A549 (cell line): ENCODE data around the gene GRIP2. TPM values are rescaled to one million over a fixed set of nuclear protein-coding genes. Genes with fewer than 3 reads are reported as not detected.
A peak's percentile ranks its signal among the peaks of the same experiment; 100 is the strongest.

Source experiments
- ATAC-seq, 2 experiments: fragments of 200-7000 bp in 1 of 2; fragments of >200 bp in 1 of 2; cut with Nextera tagmentation in 1 of 2; cut with Tn5 transposase in 1 of 2; 3 replicates each; pipeline versions ENCODE4 v1.8.0 to v1.9.1; 2018 to 2020; ENCODE audit warnings: mild to moderate bottlenecking in 1 of 2, moderate library complexity in 1 of 2
- CTCF ChIA-PET: fragments of 300-600 bp; sonication (Branson Sonifier 250); formaldehyde crosslinking; extraction: SDS; loops from one replicate; lab custom pipeline; 2021; ENCODE audit warnings: antibody characterized with exemption, inconsistent platforms; lab: Yijun Ruan, JAX
- POLR2A ChIA-PET: fragments of 350-600 bp; formaldehyde crosslinking; extraction: SDS; loops from one replicate; lab custom pipeline; 2021; ENCODE audit warnings: antibody characterized with exemption, inconsistent platforms; lab: Yijun Ruan, JAX
- DNase-seq, 2 experiments: peaks; one replicate each; pipeline versions ENCODE4 v3.0.0 to v3.0.0-alpha.2; 2011 to 2016; ENCODE audit warnings: low read depth in 1 of 2, low spot score in 1 of 2
- FAIRE-seq: peaks from 2 replicates; lab custom pipeline; 2011; peaks lifted over from hg19 to GRCh38; lab: Jason Lieb, UNC
- H3K27ac ChIP-seq, 2 experiments: fragments of >200 bp; sonication (Bioruptor Twin); formaldehyde crosslinking; 3 replicates each; pipeline ENCODE4 v1.5.1; 2016 to 2017
- H3K4me1 ChIP-seq: fragments of >200 bp; sonication (Bioruptor Twin); formaldehyde crosslinking; 3 replicates; pipeline ENCODE4 v1.6.1; 2016
- H3K4me2 ChIP-seq: fragments of >200 bp; sonication (Bioruptor Twin); formaldehyde crosslinking; 3 replicates; pipeline ENCODE4 v1.6.1; 2016
- H3K4me3 ChIP-seq: fragments of >200 bp; sonication (Bioruptor Twin); formaldehyde crosslinking; 3 replicates; pipeline ENCODE4 v1.5.1; 2016
- H3K9me3 ChIP-seq: fragments of >200 bp; sonication (Bioruptor Twin); formaldehyde crosslinking; 3 replicates; pipeline ENCODE4 v1.6.1; 2016
- BHLHE40 ChIP-seq: IDR thresholded peaks from 2 replicates; pipeline ENCODE4 v1.6.1; 2012; ENCODE audit warnings: low read depth, low read length, inconsistent platforms
- CEBPB ChIP-seq, 2 experiments: fragments of >200 bp in 1 of 2; sonication (Bioruptor Twin) in 1 of 2; formaldehyde crosslinking in 1 of 2; IDR thresholded peaks; 2 replicates each; pipeline ENCODE4 v1.6.1; 2012 to 2016
- CHD2 ChIP-seq: fragments of 150-350 bp; IDR thresholded peaks from 2 replicates; pipeline ENCODE4 v1.6.1; 2014; ENCODE audit warnings: low read length; ENCODE audit not compliant: partially characterized antibody
- CHD4 ChIP-seq: fragments of 200-600 bp; sonication (generic); IDR thresholded peaks from 2 replicates; pipeline ENCODE4 v1.6.1; 2016; ENCODE audit warnings: antibody characterized with exemption, mild to moderate bottlenecking, borderline replicate concordance
- ESRRA ChIP-seq: fragments of 150-350 bp; IDR thresholded peaks from 2 replicates; pipeline ENCODE4 v1.6.1; 2014; ENCODE audit warnings: mild to moderate bottlenecking, low read length, borderline replicate concordance
- FOSB ChIP-seq: fragments of 250-450 bp; sonication (Bioruptor Pico); IDR thresholded peaks from 2 replicates; pipeline ENCODE4 v1.5.0; 2020; ENCODE audit warnings: mild to moderate bottlenecking, moderate library complexity
- GATA3 ChIP-seq: IDR thresholded peaks from 2 replicates; pipeline ENCODE4 v1.6.1; 2012; ENCODE audit warnings: borderline replicate concordance
- HEYL ChIP-seq: fragments of 250-450 bp; sonication (Bioruptor Pico); IDR thresholded peaks from 2 replicates; pipeline ENCODE4 v1.8.0; 2021; ENCODE audit warnings: mild to moderate bottlenecking, moderate library complexity
- HOXB13 ChIP-seq: fragments of 250-450 bp; sonication (Bioruptor Pico); IDR thresholded peaks from 2 replicates; pipeline ENCODE4 v1.5.0; 2020; ENCODE audit warnings: low read depth, mild to moderate bottlenecking, moderate library complexity
- HOXB5 ChIP-seq: fragments of 250-450 bp; sonication (Bioruptor Pico); IDR thresholded peaks from 2 replicates; pipeline ENCODE4 v1.5.0; 2020; ENCODE audit warnings: mild to moderate bottlenecking, moderate library complexity
- JUNB ChIP-seq: fragments of >200 bp; sonication (Bioruptor Twin); formaldehyde crosslinking; IDR thresholded peaks from 2 replicates; pipeline ENCODE4 v1.6.1; 2016
- KDM5A ChIP-seq: fragments of 200-600 bp; sonication (generic); IDR thresholded peaks from 2 replicates; pipeline ENCODE4 v1.6.1; 2016; ENCODE audit warnings: antibody characterized with exemption, mild to moderate bottlenecking
- MAFK ChIP-seq: fragments of 450-650 bp; IDR thresholded peaks from 2 replicates; pipeline ENCODE4 v1.6.1; 2014; ENCODE audit not compliant: partially characterized antibody
- MAZ ChIP-seq: fragments of 150-350 bp; IDR thresholded peaks from 2 replicates; pipeline ENCODE4 v1.6.1; 2014; ENCODE audit warnings: antibody characterized with exemption, low read depth, low read length, borderline replicate concordance
- NFE2L2 ChIP-seq: fragments of 150-350 bp; conservative IDR thresholded peaks from 2 replicates; pipeline ENCODE4 v1.6.1; 2014; ENCODE audit warnings: low read length
- POLR2A ChIP-seq: IDR thresholded peaks from 2 replicates; pipeline ENCODE4 v1.6.1; 2012; ENCODE audit warnings: mild to moderate bottlenecking, low read length
- RAD21 ChIP-seq, 2 experiments: fragments of >200 bp in 1 of 2; sonication (Bioruptor Twin) in 1 of 2; formaldehyde crosslinking in 1 of 2; IDR thresholded peaks in 1 of 2; conservative IDR thresholded peaks in 1 of 2; 2 replicates in 1 of 2; 3 replicates in 1 of 2; pipeline ENCODE4 v1.6.1; 2012 to 2018; ENCODE audit warnings: inconsistent platforms in 1 of 2
- RFX5 ChIP-seq: fragments of 450-650 bp; IDR thresholded peaks from 2 replicates; pipeline ENCODE4 v1.7.1; 2014; ENCODE audit warnings: antibody characterized with exemption, mild to moderate bottlenecking, moderate library complexity
- TFCP2L1 ChIP-seq: fragments of 250-450 bp; sonication (Bioruptor Pico); IDR thresholded peaks from 2 replicates; pipeline ENCODE4 v1.5.0; 2021; ENCODE audit warnings: mild to moderate bottlenecking
- ZC3H11A ChIP-seq: fragments of 450-650 bp; IDR thresholded peaks from 2 replicates; pipeline ENCODE4 v1.6.1; 2014; ENCODE audit warnings: antibody characterized with exemption, mild to moderate bottlenecking
- ZNF302 ChIP-seq: fragments of 250-450 bp; sonication (Bioruptor Pico); IDR thresholded peaks from 2 replicates; pipeline ENCODE4 v1.9.0; 2021; ENCODE audit warnings: inconsistent platforms, mild to moderate bottlenecking, moderate library complexity
- WGBS: methylation state at CpG from one replicate; pipeline ENCODE4 v1.1.6; 2017; ENCODE audit errors: missing lambda C conversion rate; 5-methylcytosine and 5-hydroxymethylcytosine counted together
- polyA plus RNA-seq, 4 experiments: library from polyadenylated mRNA; depleted of rRNA in 3 of 4; stranded (reverse); fragments of >200 nt; fragmentation: RNase III in 1 of 4; extraction: RNeasy Plus Mini Kit Qiagen cat#74134 plus additional on column Dnase treatment in 1 of 4; gene quantifications; 2 replicates in 3 of 4; 3 replicates in 1 of 4; pipeline ENCODE4 v1.2.3, GENCODE V29; 2011 to 2017
- TF ChIP-seq, protein P1 (sequence below): IDR thresholded peaks from 2 replicates; pipeline ENCODE4 v1.6.1; 2012; ENCODE audit warnings: low read depth, borderline replicate concordance
- TF ChIP-seq, protein P2 (sequence below): IDR thresholded peaks from 2 replicates; pipeline ENCODE4 v1.6.1; 2012
- TF ChIP-seq, protein P3 (sequence below): fragments of 450-650 bp; IDR thresholded peaks from 2 replicates; pipeline ENCODE4 v1.6.1; 2014; ENCODE audit warnings: antibody characterized with exemption
- TF ChIP-seq, protein P4 (sequence below): IDR thresholded peaks from 2 replicates; pipeline ENCODE4 v1.6.1; 2012
- TF ChIP-seq, protein P5 (sequence below): fragments of >200 bp; sonication (Bioruptor Twin); formaldehyde crosslinking; IDR thresholded peaks from 2 replicates; pipeline ENCODE4 v1.6.1; 2016
- TF ChIP-seq, protein P6 (sequence below): fragments of 200-600 bp; sonication (generic); IDR thresholded peaks from 2 replicates; pipeline ENCODE4 v1.6.1; 2016; ENCODE audit warnings: antibody characterized with exemption, mild to moderate bottlenecking, moderate library complexity

Gene GRIP2
- polyA plus RNA-seq, 2 of the 4 experiments (the other 2 are of a cell fraction), result 0.56 to 1.6 TPM

GRCh38 chr3:14586611-14587010 is 46.5 kb upstream of the GRIP2 start:
- peak overlapping the region in 1 of 2 experiments; percentile 40; a peak in 2 of 6 replicates for H3K27ac ChIP-seq
- H3K4me2 ChIP-seq, result no peak overlapping the region
- TF ChIP-seq, protein P1, sequence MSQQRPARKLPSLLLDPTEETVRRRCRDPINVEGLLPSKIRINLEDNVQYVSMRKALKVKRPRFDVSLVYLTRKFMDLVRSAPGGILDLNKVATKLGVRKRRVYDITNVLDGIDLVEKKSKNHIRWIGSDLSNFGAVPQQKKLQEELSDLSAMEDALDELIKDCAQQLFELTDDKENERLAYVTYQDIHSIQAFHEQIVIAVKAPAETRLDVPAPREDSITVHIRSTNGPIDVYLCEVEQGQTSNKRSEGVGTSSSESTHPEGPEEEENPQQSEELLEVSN, result no peak
- TF ChIP-seq RFX5 (no peak), HOXB5 (no peak), BHLHE40 (no peak), KDM5A (no peak)
- TF ChIP-seq, protein P2, sequence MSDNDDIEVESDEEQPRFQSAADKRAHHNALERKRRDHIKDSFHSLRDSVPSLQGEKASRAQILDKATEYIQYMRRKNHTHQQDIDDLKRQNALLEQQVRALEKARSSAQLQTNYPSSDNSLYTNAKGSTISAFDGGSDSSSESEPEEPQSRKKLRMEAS, result no peak
- POLR2A ChIA-PET, result no interaction called here
- no peak for ATAC-seq
- no peaks in the 10 kb centered on the region for H3K9me3 ChIP-seq
- no peak for FAIRE-seq
- no peak for DNase-seq
- 80% methylated on average over 2 of the region's 2 CpGs for WGBS
- CTCF ChIA-PET, result no interaction called here
- H3K4me1 ChIP-seq, result peaks cover 25% of the 10 kb centered on the region
- no peak overlapping the region for H3K4me3 ChIP-seq

DNA sequence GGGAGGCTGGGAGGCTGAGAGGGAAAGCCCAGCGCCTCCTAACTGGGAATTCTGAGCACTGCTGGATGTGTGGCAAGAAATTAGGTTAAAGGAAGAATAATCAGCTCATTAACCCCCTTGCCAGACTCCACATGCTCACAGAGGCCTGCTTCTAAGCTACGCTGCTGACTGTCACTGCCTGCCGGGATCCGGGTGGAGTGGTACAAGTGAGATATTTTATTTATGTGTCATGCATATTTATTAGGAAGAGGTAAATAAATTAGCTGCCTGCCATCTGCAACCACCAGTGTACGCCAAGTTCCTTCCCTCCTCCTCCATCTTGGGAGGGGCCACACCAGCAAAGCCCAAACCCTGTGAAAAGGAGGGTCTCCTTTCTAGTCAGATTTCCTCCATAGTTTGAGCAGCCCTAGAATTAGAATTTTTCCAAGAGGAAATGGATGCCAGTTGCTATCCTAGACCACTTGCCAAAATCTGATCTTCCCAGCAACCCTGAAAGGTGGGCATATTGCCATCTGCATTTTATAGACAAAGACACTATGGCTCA is 43.5 kb upstream of the GRIP2 start:
- no peak overlapping the region for H3K4me3 ChIP-seq
- no peaks in the 10 kb centered on the region for H3K9me3 ChIP-seq
- no peak for ATAC-seq
- H3K27ac ChIP-seq, result no peak overlapping the region
- ChIA-PET CTCF (interaction anchor here (2.7 kb wide), 1 partner anchor 18 kb away, joined by 7 read pairs; no protein-coding TSS in a partner anchor), POLR2A (no interaction called here)
- DNase-seq, result no peak
- TF ChIP-seq ZNF302 (CRISPR knock-in tag), result no peak
- no peak for TF ChIP-seq RFX5
- TF ChIP-seq JUNB, result no peak
- TF ChIP-seq CHD2, result no peak
- TF ChIP-seq GATA3, result no peak
- no peak for TF ChIP-seq POLR2A
- TF ChIP-seq CEBPB (IDR thresholded peaks at IDR 0.05), result no peak
- TF ChIP-seq, protein P3, sequence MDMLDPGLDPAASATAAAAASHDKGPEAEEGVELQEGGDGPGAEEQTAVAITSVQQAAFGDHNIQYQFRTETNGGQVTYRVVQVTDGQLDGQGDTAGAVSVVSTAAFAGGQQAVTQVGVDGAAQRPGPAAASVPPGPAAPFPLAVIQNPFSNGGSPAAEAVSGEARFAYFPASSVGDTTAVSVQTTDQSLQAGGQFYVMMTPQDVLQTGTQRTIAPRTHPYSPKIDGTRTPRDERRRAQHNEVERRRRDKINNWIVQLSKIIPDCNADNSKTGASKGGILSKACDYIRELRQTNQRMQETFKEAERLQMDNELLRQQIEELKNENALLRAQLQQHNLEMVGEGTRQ, result no peak
- TF ChIP-seq, protein P4, sequence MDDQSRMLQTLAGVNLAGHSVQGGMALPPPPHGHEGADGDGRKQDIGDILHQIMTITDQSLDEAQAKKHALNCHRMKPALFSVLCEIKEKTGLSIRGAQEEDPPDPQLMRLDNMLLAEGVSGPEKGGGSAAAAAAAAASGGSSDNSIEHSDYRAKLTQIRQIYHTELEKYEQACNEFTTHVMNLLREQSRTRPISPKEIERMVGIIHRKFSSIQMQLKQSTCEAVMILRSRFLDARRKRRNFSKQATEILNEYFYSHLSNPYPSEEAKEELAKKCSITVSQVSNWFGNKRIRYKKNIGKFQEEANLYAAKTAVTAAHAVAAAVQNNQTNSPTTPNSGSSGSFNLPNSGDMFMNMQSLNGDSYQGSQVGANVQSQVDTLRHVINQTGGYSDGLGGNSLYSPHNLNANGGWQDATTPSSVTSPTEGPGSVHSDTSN, result no peak
- TF ChIP-seq MAZ, result no peak
- TF ChIP-seq MAFK, result no peak
- TF ChIP-seq CHD4, result no peak
- TF ChIP-seq RAD21 (conservative IDR thresholded peaks at IDR 0.05 in 1 of 2, IDR thresholded peaks at IDR 0.05 in 1 of 2), result no peak
- TF ChIP-seq, protein P5, sequence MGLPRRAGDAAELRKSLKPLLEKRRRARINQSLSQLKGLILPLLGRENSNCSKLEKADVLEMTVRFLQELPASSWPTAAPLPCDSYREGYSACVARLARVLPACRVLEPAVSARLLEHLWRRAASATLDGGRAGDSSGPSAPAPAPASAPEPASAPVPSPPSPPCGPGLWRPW, result no peak
- no peak for TF ChIP-seq FOSB (CRISPR knock-in tag)
- no peak for TF ChIP-seq NFE2L2
- no peak for TF ChIP-seq TFCP2L1 (CRISPR knock-in tag)
- no peak for TF ChIP-seq HEYL (CRISPR knock-in tag)
- H3K4me2 ChIP-seq, result no peak overlapping the region
- FAIRE-seq, result no peak
- 64% methylated on average over 5 of the region's 5 CpGs for WGBS
- peaks cover 21% of the 10 kb centered on the region for H3K4me1 ChIP-seq

- no peak overlapping the region for H3K4me3 ChIP-seq
- DNase-seq, result no peak
- POLR2A ChIA-PET, result no interaction called here
- TF ChIP-seq, protein P6, sequence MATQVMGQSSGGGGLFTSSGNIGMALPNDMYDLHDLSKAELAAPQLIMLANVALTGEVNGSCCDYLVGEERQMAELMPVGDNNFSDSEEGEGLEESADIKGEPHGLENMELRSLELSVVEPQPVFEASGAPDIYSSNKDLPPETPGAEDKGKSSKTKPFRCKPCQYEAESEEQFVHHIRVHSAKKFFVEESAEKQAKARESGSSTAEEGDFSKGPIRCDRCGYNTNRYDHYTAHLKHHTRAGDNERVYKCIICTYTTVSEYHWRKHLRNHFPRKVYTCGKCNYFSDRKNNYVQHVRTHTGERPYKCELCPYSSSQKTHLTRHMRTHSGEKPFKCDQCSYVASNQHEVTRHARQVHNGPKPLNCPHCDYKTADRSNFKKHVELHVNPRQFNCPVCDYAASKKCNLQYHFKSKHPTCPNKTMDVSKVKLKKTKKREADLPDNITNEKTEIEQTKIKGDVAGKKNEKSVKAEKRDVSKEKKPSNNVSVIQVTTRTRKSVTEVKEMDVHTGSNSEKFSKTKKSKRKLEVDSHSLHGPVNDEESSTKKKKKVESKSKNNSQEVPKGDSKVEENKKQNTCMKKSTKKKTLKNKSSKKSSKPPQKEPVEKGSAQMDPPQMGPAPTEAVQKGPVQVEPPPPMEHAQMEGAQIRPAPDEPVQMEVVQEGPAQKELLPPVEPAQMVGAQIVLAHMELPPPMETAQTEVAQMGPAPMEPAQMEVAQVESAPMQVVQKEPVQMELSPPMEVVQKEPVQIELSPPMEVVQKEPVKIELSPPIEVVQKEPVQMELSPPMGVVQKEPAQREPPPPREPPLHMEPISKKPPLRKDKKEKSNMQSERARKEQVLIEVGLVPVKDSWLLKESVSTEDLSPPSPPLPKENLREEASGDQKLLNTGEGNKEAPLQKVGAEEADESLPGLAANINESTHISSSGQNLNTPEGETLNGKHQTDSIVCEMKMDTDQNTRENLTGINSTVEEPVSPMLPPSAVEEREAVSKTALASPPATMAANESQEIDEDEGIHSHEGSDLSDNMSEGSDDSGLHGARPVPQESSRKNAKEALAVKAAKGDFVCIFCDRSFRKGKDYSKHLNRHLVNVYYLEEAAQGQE, result no peak
- TF ChIP-seq, protein P2, result no peak
- TF ChIP-seq JUNB (no peak), ESRRA (no peak), ZC3H11A (no peak), NFE2L2 (no peak), HOXB13 (CRISPR knock-in tag) (no peak)
- TF ChIP-seq, all 56 proteins: peak for 0
- H3K4me1 ChIP-seq, result peaks cover 5% of the 10 kb centered on the region
- no peak overlapping the region for H3K27ac ChIP-seq
- FAIRE-seq, result no peak
- H3K4me2 ChIP-seq, result no peak overlapping the region
- WGBS, result 54% methylated on average over 4 of the region's 4 CpGs
- CTCF ChIA-PET, result interaction anchor here (1.7 to 2.7 kb wide), 3 partner anchors 12 to 33 kb away, joined by 5 to 7 read pairs (median 6); no protein-coding TSS in a partner anchor
- H3K9me3 ChIP-seq, result no peaks in the 10 kb centered on the region
- ATAC-seq, result no peak
Observed at GRCh38 chr3:14582045-14582410, 41.9 kb upstream of the GRIP2 start.
